H9 (cell line): Measurements from ENCODE around the gene RHBDL1. TPM values are rescaled to one million over a fixed set of nuclear protein-coding genes. Genes with fewer than 3 reads are reported as not detected.

Experiments used
- DNase-seq: peaks from one replicate; pipeline ENCODE4 v3.0.0-alpha.2; 2017
- H2AFZ ChIP-seq: one replicate; pipeline ENCODE4 v1.6.1; 2013; ENCODE audit warnings: mild to moderate bottlenecking, low read length, control low read depth, moderate library complexity
- H2AK5ac ChIP-seq: 2 replicates; pipeline ENCODE4 v1.6.1; 2013; ENCODE audit warnings: low read length, control low read depth, mixed read lengths; ENCODE audit not compliant: insufficient read length
- H2BK120ac ChIP-seq: one replicate; pipeline ENCODE4 v1.6.1; 2013; ENCODE audit warnings: low read depth, mild to moderate bottlenecking, low read length, control low read depth, inconsistent platforms; ENCODE audit not compliant: poor library complexity, severe bottlenecking
- H2BK12ac ChIP-seq: 2 replicates; pipeline ENCODE4 v1.6.1; 2013; ENCODE audit warnings: low read length, control low read depth, mixed read lengths, low read depth; ENCODE audit not compliant: insufficient read length
- H2BK15ac ChIP-seq: 2 replicates; pipeline ENCODE4 v1.6.1; 2013; ENCODE audit warnings: low read depth, low read length, control low read depth
- H2BK20ac ChIP-seq: one replicate; pipeline ENCODE4 v1.6.1; 2013; ENCODE audit warnings: low read depth, mild to moderate bottlenecking, low read length, control low read depth, inconsistent platforms; ENCODE audit not compliant: poor library complexity, severe bottlenecking
- H2BK5ac ChIP-seq: 2 replicates; pipeline ENCODE4 v1.6.1; 2013; ENCODE audit warnings: low read length, control low read depth, mixed read lengths; ENCODE audit not compliant: insufficient read length
- H3K14ac ChIP-seq: 2 replicates; pipeline ENCODE4 v1.6.1; 2013; ENCODE audit warnings: low read length, control low read depth; ENCODE audit not compliant: insufficient read depth
- H3K18ac ChIP-seq: 2 replicates; pipeline ENCODE4 v1.6.1; 2013; ENCODE audit warnings: low read depth, mild to moderate bottlenecking, mixed read lengths, low read length, control low read depth; ENCODE audit not compliant: insufficient read length
- H3K23ac ChIP-seq: 2 replicates; pipeline ENCODE4 v1.6.1; 2013; ENCODE audit warnings: low read length, control low read depth, mixed read lengths, low read depth; ENCODE audit not compliant: insufficient read length
- H3K23me2 ChIP-seq: 2 replicates; pipeline ENCODE4 v1.6.1; 2013; ENCODE audit warnings: low read depth, mild to moderate bottlenecking, mixed read lengths, low read length, control low read depth; ENCODE audit not compliant: insufficient read length, poor library complexity, severe bottlenecking
- H3K27ac ChIP-seq: 2 replicates; pipeline ENCODE4 v1.5.1; 2013; ENCODE audit warnings: low read length, control low read depth, mixed read lengths, low read depth; ENCODE audit not compliant: insufficient read length
- H3K27me3 ChIP-seq: 2 replicates; pipeline ENCODE4 v1.6.1; 2013; ENCODE audit warnings: low read length, control low read depth, inconsistent platforms; ENCODE audit not compliant: insufficient read depth
- H3K4ac ChIP-seq: 2 replicates; pipeline ENCODE4 v1.6.1; 2013; ENCODE audit warnings: low read depth, mild to moderate bottlenecking, control low read depth, inconsistent platforms, low read length, moderate library complexity
- H3K4me1 ChIP-seq: 2 replicates; pipeline ENCODE4 v1.6.1; 2013; ENCODE audit warnings: low read length, control low read depth, inconsistent platforms; ENCODE audit not compliant: insufficient read depth
- H3K4me2 ChIP-seq: 2 replicates; pipeline ENCODE4 v1.6.1; 2013; ENCODE audit warnings: low read length, control low read depth, mixed read lengths; ENCODE audit not compliant: insufficient read length, insufficient read depth
- H3K56ac ChIP-seq: 2 replicates; pipeline ENCODE4 v1.6.1; 2013; ENCODE audit warnings: low read depth, mild to moderate bottlenecking, mixed read lengths, low read length, control low read depth; ENCODE audit not compliant: insufficient read length
- H3K79me1 ChIP-seq: 2 replicates; pipeline ENCODE4 v1.6.1; 2013; ENCODE audit warnings: low read depth, mild to moderate bottlenecking, moderate library complexity, low read length, control low read depth, inconsistent platforms; ENCODE audit not compliant: insufficient read depth, poor library complexity, severe bottlenecking
- H3K79me2 ChIP-seq: 2 replicates; pipeline ENCODE4 v1.6.1; 2013; ENCODE audit warnings: low read length, control low read depth, inconsistent platforms; ENCODE audit not compliant: insufficient read depth
- H3K9ac ChIP-seq: 2 replicates; pipeline ENCODE4 v1.6.1; 2013; ENCODE audit warnings: low read length, control low read depth, mixed read lengths; ENCODE audit not compliant: insufficient read length; ENCODE audit errors: extremely low read depth
- H3K9me3 ChIP-seq: one replicate; pipeline ENCODE4 v1.6.1; 2013; ENCODE audit warnings: low read depth, low read length, inconsistent platforms; ENCODE audit not compliant: control insufficient read depth
- H3T11ph ChIP-seq: one replicate; pipeline ENCODE4 v1.6.1; 2013; ENCODE audit warnings: mild to moderate bottlenecking, low read length, control low read depth, inconsistent platforms
- H4K20me1 ChIP-seq: one replicate; pipeline ENCODE4 v1.6.1; 2013; ENCODE audit not compliant: control insufficient read depth, insufficient read length, insufficient read depth
- H4K5ac ChIP-seq: 2 replicates; pipeline ENCODE4 v1.6.1; 2013; ENCODE audit warnings: low read depth, mild to moderate bottlenecking, mixed read lengths, low read length, control low read depth; ENCODE audit not compliant: insufficient read length
- H4K8ac ChIP-seq: replicated peaks from 2 replicates; pipeline ENCODE4 v1.6.1; 2013; ENCODE audit warnings: low read length, control low read depth, mixed read lengths, low read depth; ENCODE audit not compliant: insufficient read length
- H4K91ac ChIP-seq: 2 replicates; pipeline ENCODE4 v1.6.1; 2013; ENCODE audit warnings: low read depth, mild to moderate bottlenecking, moderate library complexity, mixed read lengths, low read length, control low read depth; ENCODE audit not compliant: insufficient read length
- H3K27ac Mint-ChIP-seq, 3 experiments: 2 replicates in 2 of 3; 3 replicates in 1 of 3; pipeline ENCODE4 v1.8.0; 2020 to 2021; ENCODE audit warnings: mixed read lengths in 3 of 3, mild to moderate bottlenecking in 1 of 3, moderate library complexity in 1 of 3
- H3K27me3 Mint-ChIP-seq: 2 replicates; pipeline ENCODE4 v1.8.0; 2021; ENCODE audit warnings: low read depth, mild to moderate bottlenecking, moderate library complexity, mixed read lengths
- H3K36me3 Mint-ChIP-seq, 3 experiments: 2 replicates in 2 of 3; 3 replicates in 1 of 3; pipeline ENCODE4 v1.8.0; 2020 to 2021; ENCODE audit warnings: low read depth in 3 of 3, mixed read lengths in 3 of 3; ENCODE audit not compliant: insufficient read depth in 1 of 3
- H3K4me1 Mint-ChIP-seq, 2 experiments: 2 replicates each; pipeline ENCODE4 v1.8.0; 2020; ENCODE audit warnings: mixed read lengths in 2 of 2
- H3K4me3 Mint-ChIP-seq, 2 experiments: 2 replicates in 1 of 2; 3 replicates in 1 of 2; pipeline ENCODE4 v1.8.0; 2020 to 2021; ENCODE audit warnings: mild to moderate bottlenecking in 2 of 2, mixed read lengths in 2 of 2, moderate library complexity in 1 of 2
- H3K9me3 Mint-ChIP-seq, 2 experiments: 2 replicates in 1 of 2; 3 replicates in 1 of 2; pipeline ENCODE4 v1.8.0; 2020; ENCODE audit warnings: mild to moderate bottlenecking in 2 of 2, mixed read lengths in 2 of 2, moderate library complexity in 1 of 2
- CTCF ChIP-seq: fragments of 200-600 bp; sonication (generic); conservative IDR thresholded peaks from 3 replicates; pipeline ENCODE4 v1.8.0; 2021; ENCODE audit warnings: antibody characterized with exemption, mild to moderate bottlenecking
- WGBS: extraction: QIAGEN DNeasy Blood & Tissue Kit; methylation state at CpG from one replicate; pipeline ENCODE4 v1.1.7; 2013; ENCODE audit warnings: missing lambda C conversion rate, low lambda C conversion rate, mixed read lengths; ENCODE audit not compliant: insufficient read length; ENCODE audit errors: extremely low coverage; 5-methylcytosine and 5-hydroxymethylcytosine counted together
- total RNA-seq: library from RNA; stranded (reverse); gene quantifications from 2 replicates; pipeline ENCODE4 v1.2.1, GENCODE V29; 2021

The RHBDL1 gene
- total RNA-seq, 1 experiment from 2014 or later: 7.6 TPM

DNA sequence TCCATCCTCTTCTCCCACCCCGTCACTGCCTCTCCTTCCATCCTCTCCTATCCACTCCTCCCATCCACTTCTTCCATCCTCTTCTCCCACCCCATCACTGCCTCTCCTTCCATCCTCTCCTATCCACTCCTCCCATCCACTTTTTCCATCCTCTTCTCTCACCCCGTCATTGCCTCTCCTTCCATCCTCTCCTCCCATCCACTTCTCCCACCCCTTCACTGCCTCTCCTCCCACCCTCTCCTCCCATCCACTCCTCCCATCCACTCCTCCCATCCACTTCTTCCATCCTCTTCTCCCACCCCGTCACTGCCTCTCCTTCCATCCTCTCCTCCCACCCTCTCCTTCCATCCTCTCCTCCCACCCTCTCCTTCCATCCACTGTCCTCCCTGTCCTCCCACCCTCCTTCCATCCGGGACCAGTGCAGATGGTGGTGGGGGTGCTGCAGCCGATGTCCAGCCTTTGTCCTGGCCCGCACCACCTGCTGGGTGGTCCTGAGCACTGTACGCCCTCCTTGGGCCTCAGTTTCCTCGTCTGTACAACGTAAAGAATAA lies 43.6 kb upstream of the RHBDL1 start:
- no peak overlapping the region for H2AK5ac ChIP-seq
- Mint-ChIP-seq H3K4me1 (peaks cover 6 to 30% of the 10 kb centered on the region in 2 experiments; a peak in 3 of 4 replicates), H3K4me3 (peak overlapping the region in 1 of 2 experiments; percentile 65; a peak in 2 of 5 replicates), H3K27me3 (peaks cover 2% of the 10 kb centered on the region; the same call in 1 of the 2 replicates), H3K27ac (no peak overlapping the region), H3K9me3 (peaks cover 3% of the 10 kb centered on the region in 2 experiments; a peak in 2 of 5 replicates), H3K36me3 (peaks cover 0 to 6% (median 1%) of the 10 kb centered on the region in 3 experiments; a peak in 5 of 7 replicates)
- DNase-seq: no peak
- H2BK120ac ChIP-seq: no peak overlapping the region
- H3K18ac ChIP-seq: no peak overlapping the region
- H3K9me3 ChIP-seq: no peaks in the 10 kb centered on the region
- no peak overlapping the region for H2BK20ac ChIP-seq
- H2BK12ac ChIP-seq: no peak overlapping the region
- H3T11ph ChIP-seq: no peak overlapping the region
- H3K23me2 ChIP-seq: peaks cover 15% of the 10 kb centered on the region
- no peak overlapping the region for H2AFZ ChIP-seq
- no peak overlapping the region for H3K4ac ChIP-seq
- WGBS: no CpG with 5 or more reads among the region's 9 CpGs
- H3K4me2 ChIP-seq: no peak overlapping the region
- H2BK15ac ChIP-seq: no peak overlapping the region
- no peak overlapping the region; the same call in 1 of the 2 replicates for H3K14ac ChIP-seq
- H3K23ac ChIP-seq: no peak overlapping the region
- no peak overlapping the region for H4K91ac ChIP-seq
- H4K5ac ChIP-seq: no peak overlapping the region
- no peaks in the 10 kb centered on the region for H3K79me1 ChIP-seq
- no peaks in the 10 kb centered on the region for H3K27me3 ChIP-seq
- no peak for TF ChIP-seq CTCF
- H4K8ac ChIP-seq: no peak overlapping the region
- peaks cover 2% of the 10 kb centered on the region; the same call in 1 of the 2 replicates for H3K79me2 ChIP-seq
- no peak overlapping the region for H3K9ac ChIP-seq
- H3K27ac ChIP-seq: no peak overlapping the region
- H3K4me1 ChIP-seq: no peaks in the 10 kb centered on the region; the same call in 1 of the 2 replicates
- H3K56ac ChIP-seq: no peak overlapping the region
- no peak overlapping the region for H2BK5ac ChIP-seq
- no peaks in the 10 kb centered on the region for H4K20me1 ChIP-seq
